D721Med (cell line): Measurements from ENCODE around the gene CD1E.

Experiments
- DNase-seq: peaks from one replicate; pipeline ENCODE4 v3.0.0; 2011; ENCODE audit warnings: low spot score; ENCODE audit not compliant: insufficient read length
- FAIRE-seq: peaks from 2 replicates; lab custom pipeline; 2011; peaks lifted over from hg19 to GRCh38; lab: Jason Lieb, UNC
- CTCF ChIP-seq: IDR thresholded peaks from 2 replicates; pipeline ENCODE4 v1.5.1; 2012; ENCODE audit warnings: mild to moderate bottlenecking, control low read depth; ENCODE audit not compliant: insufficient read depth; ENCODE audit errors: missing control alignments

The CD1E gene

GRCh38 chr1:158391099-158391498, 37.4 kb downstream of the CD1E start:
- DNase-seq (no peak), FAIRE-seq (no peak)
- no peak for TF ChIP-seq CTCF

- no peak for DNase-seq
- FAIRE-seq = no peak
- TF ChIP-seq CTCF = no peak
Measured at GRCh38 chr1:158393476-158393875, 39.8 kb downstream of the CD1E start.

- TF ChIP-seq CTCF = no peak
- no peak for FAIRE-seq
- no peak for DNase-seq
Measured at GRCh38 chr1:158396646-158397045, 43.0 kb downstream of the CD1E start.

GRCh38 chr1:158398818-158399514, 45.3 kb downstream of the CD1E start, which contains the start of gene OR10T2:
TSS of gene OR10T2 (minus strand) at chr1:158399466. CDS start at chr1:158399466, 0 bp downstream.
- DNase-seq (no peak), FAIRE-seq (no peak)
- TF ChIP-seq CTCF = no peak

- FAIRE-seq (no peak), DNase-seq (no peak)
- no peak for TF ChIP-seq CTCF
Measured at GRCh38 chr1:158400871-158401270, 47.2 kb downstream of the CD1E start.

GRCh38 chr1:158407092-158407491, 53.4 kb downstream of the CD1E start:
- no peak for DNase-seq
- FAIRE-seq = no peak
- TF ChIP-seq CTCF = no peak
